GM12878 (cell line): ENCODE measurements around the gene CAPN10. TPM values are rescaled to one million over a fixed set of nuclear protein-coding genes. Genes with fewer than 3 reads are reported as not detected.

Experiments used
- ATAC-seq: fragments of 200-7000 bp; cut with Tn5 transposase; 3 replicates; pipeline ENCODE4 v1.9.1; 2020; ENCODE audit warnings: mild to moderate bottlenecking, moderate library complexity
- BruUV-seq: library from RNA; stranded (reverse); fragments of 400-500 nt; replicated peaks from 2 replicates; lab custom pipeline; 2021; lab: Mats Ljungman, UMichigan
- CTCF ChIA-PET: fragments of 300-600 bp; sonication (Branson Sonifier 250); formaldehyde crosslinking; extraction: SDS; loops from one replicate; lab custom pipeline; 2021; ENCODE audit warnings: inconsistent platforms; lab: Yijun Ruan, JAX
- POLR2A ChIA-PET: fragments of 350-600 bp; formaldehyde crosslinking; extraction: SDS; loops from one replicate; lab custom pipeline; 2021; ENCODE audit warnings: inconsistent platforms; lab: Charles Lee
- RAD21 ChIA-PET: fragments of 300-600 bp; sonication (Branson Sonifier 250); formaldehyde crosslinking; loops from one replicate; lab custom pipeline; 2023; ENCODE audit warnings: antibody characterized with exemption; ENCODE audit not compliant: unreplicated experiment; lab: Charles Lee
- SMC1A ChIA-PET: fragments of 300-600 bp; sonication (Branson Sonifier 250); formaldehyde crosslinking; loops from one replicate; lab custom pipeline; 2023; ENCODE audit not compliant: unreplicated experiment, uncharacterized antibody; lab: Charles Lee
- DNase-seq: peaks from one replicate; pipeline ENCODE4 v3.0.0-alpha.2; 2011; ENCODE audit warnings: low read depth, low spot score
- FAIRE-seq: peaks from 3 replicates; lab custom pipeline; 2011; peaks lifted over from hg19 to GRCh38; lab: Jason Lieb, UNC
- H2AFZ ChIP-seq: 2 replicates; pipeline ENCODE4 v1.6.0; 2011; ENCODE audit warnings: low read depth, low read length, control low read depth; ENCODE audit not compliant: control insufficient read depth
- H3K27ac ChIP-seq: 2 replicates; pipeline ENCODE4 v1.5.1; 2011; ENCODE audit warnings: control low read depth; ENCODE audit not compliant: control insufficient read depth, insufficient read depth
- H3K27me3 ChIP-seq, 2 experiments: replicated peaks in 1 of 2; 2 replicates each; pipeline versions ENCODE4 v1.6.0 to v1.6.1; 2011; ENCODE audit warnings: low read length in 1 of 2; ENCODE audit not compliant: control insufficient read depth in 2 of 2, insufficient read depth in 2 of 2
- H3K36me3 ChIP-seq, 2 experiments: 2 replicates each; pipeline ENCODE4 v1.5.1; 2011; ENCODE audit warnings: low read length in 1 of 2; ENCODE audit not compliant: control insufficient read depth in 2 of 2, insufficient read depth in 2 of 2
- H3K4me1 ChIP-seq: 2 replicates; pipeline ENCODE4 v1.6.1; 2011; ENCODE audit warnings: mild to moderate bottlenecking, low read length, moderate library complexity, mixed read lengths; ENCODE audit not compliant: control insufficient read depth, insufficient read depth
- H3K4me2 ChIP-seq: 2 replicates; pipeline ENCODE4 v1.6.0; 2011; ENCODE audit warnings: control low read depth; ENCODE audit not compliant: control insufficient read depth, insufficient read depth
- H3K4me3 ChIP-seq: fragments of 200-600 bp; sonication (generic); 2 replicates; pipeline ENCODE4 v1.5.1; 2016
- H3K79me2 ChIP-seq: 2 replicates; pipeline ENCODE4 v1.6.0; 2011; ENCODE audit warnings: low read length; ENCODE audit not compliant: control insufficient read depth, insufficient read depth
- H3K9ac ChIP-seq: 2 replicates; pipeline ENCODE4 v1.8.0; 2011; ENCODE audit warnings: low read length, control low read depth, mixed read lengths; ENCODE audit not compliant: control insufficient read depth, insufficient read depth
- H3K9me3 ChIP-seq: replicated peaks from 3 replicates; pipeline ENCODE4 v1.5.1; 2011; ENCODE audit warnings: mild to moderate bottlenecking, low read length; ENCODE audit not compliant: control insufficient read depth, insufficient read depth
- H4K20me1 ChIP-seq: 2 replicates; pipeline ENCODE4 v1.6.0; 2011; ENCODE audit not compliant: control insufficient read depth, insufficient read depth
- PAX5 ChIP-seq: IDR thresholded peaks from 2 replicates; pipeline ENCODE4 v1.6.1; 2011; ENCODE audit warnings: low read depth, low read length, borderline replicate concordance
- PAX8 ChIP-seq: fragments of 450-650 bp; IDR thresholded peaks from 2 replicates; pipeline ENCODE4 v1.6.1; 2017; ENCODE audit warnings: mild to moderate bottlenecking, moderate library complexity
- POLR2AphosphoS5 ChIP-seq: IDR thresholded peaks from 2 replicates; pipeline ENCODE4 v1.6.1; 2011; ENCODE audit warnings: mild to moderate bottlenecking, low read length, inconsistent platforms
- YBX1 ChIP-seq: fragments of 450-650 bp; IDR thresholded peaks from 2 replicates; pipeline ENCODE4 v1.6.1; 2016; ENCODE audit warnings: antibody characterized with exemption
- ZNF217 ChIP-seq: fragments of 450-650 bp; IDR thresholded peaks from 2 replicates; pipeline ENCODE4 v1.6.1; 2017; ENCODE audit warnings: antibody characterized with exemption, mild to moderate bottlenecking
- ZNF274 ChIP-seq: IDR thresholded peaks from one replicate; pipeline ENCODE4 v1.8.0; 2011; ENCODE audit not compliant: insufficient read length, insufficient read depth
- WGBS: methylation state at CpG from one replicate; pipeline ENCODE4 v1.1.6; 2016; ENCODE audit warnings: low lambda C conversion rate; ENCODE audit not compliant: insufficient replicate concordance, insufficient coverage; ENCODE audit errors: missing lambda C conversion rate; 5-methylcytosine and 5-hydroxymethylcytosine counted together
- in situ Hi-C: fragments of 300-500 bp; cut with MboI; formaldehyde crosslinking; loops from 9 replicates; pipeline ENCODE4 v1.14.3; 2018; ENCODE audit warnings: mixed read lengths
- intact Hi-C: fragments of 100-400 bp; cut with micrococcal nuclease; formaldehyde crosslinking; loops from one replicate; pipeline ENCODE4 v1.14.2; 2022; ENCODE audit not compliant: unreplicated experiment
- polyA plus RNA-seq, 11 experiments: library from polyadenylated mRNA; depleted of rRNA in 4 of 11; unstranded in 6 of 11; stranded (reverse) in 5 of 11; fragments of >200 nt; fragmentation: Nextera tagmentation in 4 of 11; fragmentation: Illumina TruSeq in 1 of 11; extraction: Ambion mirVana in 4 of 11; extraction: Trizol in 1 of 11; gene quantifications; 1 replicate in 1 of 11; 2 replicates in 10 of 11; pipeline versions ENCODE4 v1.2.1 to v1.2.3, GENCODE V29; 2011 to 2016; ENCODE audit warnings: inconsistent platforms in 2 of 11, missing spikeins in 2 of 11, low read depth in 1 of 11
- total RNA-seq, 4 experiments: library from RNA; depleted of rRNA in 3 of 4; stranded (reverse); fragments of >200 nt in 3 of 4; fragmentation: Illumina TruSeq in 1 of 4; extraction: Trizol in 1 of 4; gene quantifications; 2 replicates each; pipeline versions ENCODE4 v1.2.1 to v1.2.3, GENCODE V29; 2013 to 2021
- TF ChIP-seq, protein P1 (sequence below): fragments of 450-650 bp; IDR thresholded peaks from 2 replicates; pipeline ENCODE4 v1.6.1; 2017; ENCODE audit warnings: mild to moderate bottlenecking, moderate library complexity
- TF ChIP-seq, protein P2 (sequence below): IDR thresholded peaks from 2 replicates; pipeline ENCODE4 v1.6.1; 2012; ENCODE audit warnings: low read depth, low read length, improper control_type of control experiment

CAPN10 gene
- total and polyA plus RNA-seq, 10 of the 15 experiments (the other 5 are each of a cell fraction or from before 2014, with no cell fraction given), result 0.37 to 40.6 (median 17.5) TPM

DNA sequence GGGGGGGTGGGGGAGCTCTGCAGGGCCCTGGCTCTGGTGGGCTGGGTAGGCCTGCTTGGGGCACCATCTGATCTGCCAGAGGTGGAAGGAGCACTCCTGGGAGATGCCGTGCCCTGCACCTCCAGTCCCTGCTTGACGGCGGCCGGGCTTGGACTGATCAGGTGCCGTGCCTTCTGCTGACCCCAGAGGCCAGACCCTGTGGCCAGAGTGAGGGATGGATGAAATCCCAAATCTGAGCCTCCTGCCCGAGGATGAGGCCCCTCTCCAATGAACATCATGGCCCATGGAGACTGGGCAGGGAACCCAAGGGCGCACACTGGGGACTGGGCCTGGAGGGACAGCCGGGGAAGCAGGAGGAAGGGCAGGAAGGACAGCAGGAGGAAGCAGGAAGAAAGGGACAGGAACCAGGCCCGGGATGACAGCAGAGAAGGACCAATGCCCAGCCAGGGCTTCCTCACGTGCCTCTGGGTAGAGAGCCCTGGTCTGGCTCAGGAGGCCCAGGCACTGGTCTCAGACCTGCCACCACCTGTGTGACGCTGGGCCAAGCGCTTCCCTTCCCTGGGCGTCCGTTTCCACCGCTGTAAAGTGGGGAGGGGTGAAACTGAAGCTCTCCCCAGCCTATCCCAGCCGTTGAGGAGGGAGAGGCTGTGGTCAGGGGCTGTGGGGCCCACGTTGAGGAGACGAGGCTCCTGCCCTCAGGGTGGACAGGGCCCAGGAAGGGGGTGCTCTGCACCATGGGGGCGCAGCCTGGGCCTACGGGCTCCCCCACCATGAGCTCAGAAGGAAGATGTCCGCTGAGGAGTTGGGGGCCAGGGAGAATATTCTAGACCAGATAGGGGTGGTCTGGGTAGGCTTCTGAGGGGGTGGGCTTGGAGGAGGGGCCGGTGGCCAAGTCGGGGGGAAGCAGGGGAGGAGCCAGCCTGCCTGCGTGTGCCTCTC, 37.7 kb downstream of the CAPN10 start:
- ATAC-seq, result no peak

More for the DNA sequence above, 37.7 kb downstream of the CAPN10 start:
- intact Hi-C loops, result no loop called here
- no peak for FAIRE-seq
- TF ChIP-seq ZNF274, result no peak
- TF ChIP-seq POLR2AphosphoS5, result no peak
- no peak for TF ChIP-seq ZNF217
- TF ChIP-seq, protein P1, sequence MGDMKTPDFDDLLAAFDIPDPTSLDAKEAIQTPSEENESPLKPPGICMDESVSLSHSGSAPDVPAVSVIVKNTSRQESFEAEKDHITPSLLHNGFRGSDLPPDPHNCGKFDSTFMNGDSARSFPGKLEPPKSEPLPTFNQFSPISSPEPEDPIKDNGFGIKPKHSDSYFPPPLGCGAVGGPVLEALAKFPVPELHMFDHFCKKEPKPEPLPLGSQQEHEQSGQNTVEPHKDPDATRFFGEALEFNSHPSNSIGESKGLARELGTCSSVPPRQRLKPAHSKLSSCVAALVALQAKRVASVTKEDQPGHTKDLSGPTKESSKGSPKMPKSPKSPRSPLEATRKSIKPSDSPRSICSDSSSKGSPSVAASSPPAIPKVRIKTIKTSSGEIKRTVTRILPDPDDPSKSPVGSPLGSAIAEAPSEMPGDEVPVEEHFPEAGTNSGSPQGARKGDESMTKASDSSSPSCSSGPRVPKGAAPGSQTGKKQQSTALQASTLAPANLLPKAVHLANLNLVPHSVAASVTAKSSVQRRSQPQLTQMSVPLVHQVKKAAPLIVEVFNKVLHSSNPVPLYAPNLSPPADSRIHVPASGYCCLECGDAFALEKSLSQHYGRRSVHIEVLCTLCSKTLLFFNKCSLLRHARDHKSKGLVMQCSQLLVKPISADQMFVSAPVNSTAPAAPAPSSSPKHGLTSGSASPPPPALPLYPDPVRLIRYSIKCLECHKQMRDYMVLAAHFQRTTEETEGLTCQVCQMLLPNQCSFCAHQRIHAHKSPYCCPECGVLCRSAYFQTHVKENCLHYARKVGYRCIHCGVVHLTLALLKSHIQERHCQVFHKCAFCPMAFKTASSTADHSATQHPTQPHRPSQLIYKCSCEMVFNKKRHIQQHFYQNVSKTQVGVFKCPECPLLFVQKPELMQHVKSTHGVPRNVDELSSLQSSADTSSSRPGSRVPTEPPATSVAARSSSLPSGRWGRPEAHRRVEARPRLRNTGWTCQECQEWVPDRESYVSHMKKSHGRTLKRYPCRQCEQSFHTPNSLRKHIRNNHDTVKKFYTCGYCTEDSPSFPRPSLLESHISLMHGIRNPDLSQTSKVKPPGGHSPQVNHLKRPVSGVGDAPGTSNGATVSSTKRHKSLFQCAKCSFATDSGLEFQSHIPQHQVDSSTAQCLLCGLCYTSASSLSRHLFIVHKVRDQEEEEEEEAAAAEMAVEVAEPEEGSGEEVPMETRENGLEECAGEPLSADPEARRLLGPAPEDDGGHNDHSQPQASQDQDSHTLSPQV, result no peak
- TF ChIP-seq PAX5, result no peak
- TF ChIP-seq, protein P2, sequence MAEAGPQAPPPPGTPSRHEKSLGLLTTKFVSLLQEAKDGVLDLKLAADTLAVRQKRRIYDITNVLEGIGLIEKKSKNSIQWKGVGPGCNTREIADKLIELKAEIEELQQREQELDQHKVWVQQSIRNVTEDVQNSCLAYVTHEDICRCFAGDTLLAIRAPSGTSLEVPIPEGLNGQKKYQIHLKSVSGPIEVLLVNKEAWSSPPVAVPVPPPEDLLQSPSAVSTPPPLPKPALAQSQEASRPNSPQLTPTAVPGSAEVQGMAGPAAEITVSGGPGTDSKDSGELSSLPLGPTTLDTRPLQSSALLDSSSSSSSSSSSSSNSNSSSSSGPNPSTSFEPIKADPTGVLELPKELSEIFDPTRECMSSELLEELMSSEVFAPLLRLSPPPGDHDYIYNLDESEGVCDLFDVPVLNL, result no peak
- TF ChIP-seq YBX1, result no peak
- no peak for TF ChIP-seq PAX8
- TF ChIP-seq, all 136 proteins: peak for 0
- 78% methylated on average over 23 of the region's 24 CpGs for WGBS
- SMC1A ChIA-PET, result no interaction called here
- DNase-seq, result no peak
- Histone ChIP-seq H3K9ac (no peak overlapping the region), H3K4me1 (peaks cover 48% of the 10 kb centered on the region), H3K79me2 (no peaks in the 10 kb centered on the region), H3K27ac (peak overlapping the region; percentile 3; the same call in 1 of the 2 replicates), H3K4me3 (no peak overlapping the region), H3K9me3 (no peaks in the 10 kb centered on the region; the same call in 2 of the 3 replicates), H4K20me1 (no peaks in the 10 kb centered on the region), H3K27me3 (no peaks in the 10 kb centered on the region), H3K4me2 (peak overlapping the region; percentile 74; the same call in 1 of the 2 replicates), H2AFZ (no peak overlapping the region), H3K36me3 (no peaks in the 10 kb centered on the region)
- CTCF ChIA-PET, result interaction anchor here (1.5 kb wide), 1 partner anchor 110 kb away, joined by 3 read pairs; no protein-coding TSS in a partner anchor
- RAD21 ChIA-PET, result no interaction called here
- BruUV-seq, result no TSS peak
- POLR2A ChIA-PET, result interaction anchor here (1.1 to 1.6 kb wide), 2 partner anchors 38 to 40 kb away, joined by 3 to 6 read pairs; partner anchors contain the start of gene CAPN10
- in situ Hi-C loops, result no loop called here
